MM.1S (cell line): Measurements from ENCODE around the gene TNFRSF9.

Experiments used
- DNase-seq: peaks from one replicate; pipeline ENCODE4 v3.0.0-alpha.2; 2015
- H2AFZ ChIP-seq: fragments of 300-600 bp; sonication (generic); 2 replicates; pipeline ENCODE4 v1.6.0; 2016; ENCODE audit warnings: antibody characterized with exemption, low read length
- H3F3A ChIP-seq: fragments of 300-600 bp; sonication (generic); 2 replicates; pipeline ENCODE4 v1.6.1; 2016; ENCODE audit warnings: mild to moderate bottlenecking, antibody characterized with exemption, low read length, moderate library complexity, mixed read lengths; ENCODE audit not compliant: insufficient read depth
- H3K27ac ChIP-seq: fragments of 300-600 bp; sonication (generic); 2 replicates; pipeline ENCODE4 v1.5.1; 2016; ENCODE audit warnings: mild to moderate bottlenecking, low read length
- H3K27me3 ChIP-seq: fragments of 300-600 bp; sonication (generic); replicated peaks from 2 replicates; pipeline ENCODE4 v1.6.0; 2016; ENCODE audit warnings: low read length; ENCODE audit not compliant: insufficient read depth
- H3K36me3 ChIP-seq: fragments of 300-600 bp; sonication (generic); replicated peaks from 2 replicates; pipeline ENCODE4 v1.6.1; 2016; ENCODE audit warnings: mild to moderate bottlenecking, low read length, mixed read lengths; ENCODE audit not compliant: insufficient read depth
- H3K4me1 ChIP-seq: fragments of 300-600 bp; sonication (generic); 2 replicates; pipeline ENCODE4 v1.6.1; 2016; ENCODE audit warnings: low read length, mixed read lengths
- H3K4me2 ChIP-seq: fragments of 300-600 bp; sonication (generic); 2 replicates; pipeline ENCODE4 v1.6.0; 2016; ENCODE audit warnings: low read depth, low read length
- H3K4me3 ChIP-seq: fragments of 300-600 bp; sonication (generic); 2 replicates; pipeline ENCODE4 v1.5.1; 2016; ENCODE audit warnings: low read length, mixed read lengths
- H3K79me2 ChIP-seq: fragments of 300-600 bp; sonication (generic); 2 replicates; pipeline ENCODE4 v1.6.1; 2016; ENCODE audit warnings: mixed run types, low read length, mixed read lengths
- H3K9ac ChIP-seq: fragments of 300-600 bp; sonication (generic); 2 replicates; pipeline ENCODE4 v1.6.1; 2016; ENCODE audit warnings: low read length, mixed read lengths
- H3K9me2 ChIP-seq: fragments of 300-600 bp; sonication (generic); replicated peaks from 2 replicates; pipeline ENCODE4 v1.6.1; 2016; ENCODE audit warnings: mild to moderate bottlenecking, low read length, mixed read lengths; ENCODE audit not compliant: insufficient read depth
- H3K9me3 ChIP-seq: fragments of 300-600 bp; sonication (generic); replicated peaks from 2 replicates; pipeline ENCODE4 v1.6.1; 2016; ENCODE audit warnings: mild to moderate bottlenecking, low read length, mixed read lengths; ENCODE audit not compliant: insufficient read depth
- H4K20me1 ChIP-seq: fragments of 300-600 bp; sonication (generic); 2 replicates; pipeline ENCODE4 v1.6.1; 2016; ENCODE audit warnings: mild to moderate bottlenecking, low read length, moderate library complexity, mixed read lengths; ENCODE audit not compliant: insufficient read depth
- CTCF ChIP-seq: fragments of 300-600 bp; sonication (generic); IDR thresholded peaks from 2 replicates; pipeline ENCODE4 v1.5.1; 2016; ENCODE audit warnings: antibody characterized with exemption, low read length, mixed read lengths
- EZH2 ChIP-seq: fragments of 300-600 bp; sonication (generic); optimal IDR thresholded peaks from 2 replicates; pipeline ENCODE3; 2017; ENCODE audit warnings: low read depth, mild to moderate bottlenecking, antibody characterized with exemption, low read length, mixed read lengths
- EZH2phosphoT487 ChIP-seq: fragments of 300-600 bp; sonication (generic); IDR thresholded peaks from 2 replicates; pipeline ENCODE4 v1.6.1; 2018; ENCODE audit warnings: antibody characterized with exemption, low read length

The TNFRSF9 gene

GRCh38 chr1:7896994-7897393 lies 43.6 kb downstream of the TNFRSF9 start:
- H3K36me3 ChIP-seq: no peaks in the 10 kb centered on the region
- H2AFZ ChIP-seq: no peak overlapping the region
- H3K9ac ChIP-seq: no peak overlapping the region
- H3F3A ChIP-seq: no peaks in the 10 kb centered on the region
- H3K27ac ChIP-seq: no peak overlapping the region
- H3K79me2 ChIP-seq: no peaks in the 10 kb centered on the region
- peaks cover 7% of the 10 kb centered on the region for H3K27me3 ChIP-seq
- no peak overlapping the region for H3K4me2 ChIP-seq
- H3K4me1 ChIP-seq: 0 out of 2 replicates have a peak, but pooled peaks cover 3% of the 10 kb centered on the region
- no peaks in the 10 kb centered on the region for H4K20me1 ChIP-seq
- no peaks in the 10 kb centered on the region for H3K9me3 ChIP-seq
- no peak overlapping the region for H3K4me3 ChIP-seq
- no peak for DNase-seq
- TF ChIP-seq EZH2: no peak
- no peak for TF ChIP-seq CTCF
- no peak for TF ChIP-seq EZH2phosphoT487
- no peaks in the 10 kb centered on the region for H3K9me2 ChIP-seq

- Histone ChIP-seq H3K4me1 (no peaks in the 10 kb centered on the region), H3K27me3 (peaks cover 17% of the 10 kb centered on the region), H3F3A (no peaks in the 10 kb centered on the region), H4K20me1 (no peaks in the 10 kb centered on the region), H2AFZ (no peak overlapping the region), H3K4me2 (no peak overlapping the region), H3K79me2 (no peaks in the 10 kb centered on the region), H3K4me3 (no peak overlapping the region), H3K9me3 (no peaks in the 10 kb centered on the region), H3K27ac (no peak overlapping the region), H3K9me2 (no peaks in the 10 kb centered on the region), H3K9ac (no peak overlapping the region), H3K36me3 (no peaks in the 10 kb centered on the region)
- TF ChIP-seq EZH2phosphoT487: no peak
- TF ChIP-seq EZH2: no peak
- no peak for TF ChIP-seq CTCF
- no peak for DNase-seq
Measured at GRCh38 chr1:7893529-7894180, 47.0 kb downstream of the TNFRSF9 start.

- no peak overlapping the region for H3K9ac ChIP-seq
- H3K27ac ChIP-seq: no peak overlapping the region
- H3K4me1 ChIP-seq: no peaks in the 10 kb centered on the region
- TF ChIP-seq EZH2 (no peak), CTCF (no peak), EZH2phosphoT487 (no peak)
- peaks cover 27% of the 10 kb centered on the region for H3K27me3 ChIP-seq
- H3K9me2 ChIP-seq: no peaks in the 10 kb centered on the region
- no peak for DNase-seq
- H3K79me2 ChIP-seq: no peaks in the 10 kb centered on the region
- no peak overlapping the region for H3K4me2 ChIP-seq
- no peaks in the 10 kb centered on the region for H3K9me3 ChIP-seq
- H4K20me1 ChIP-seq: no peaks in the 10 kb centered on the region
- H3K4me3 ChIP-seq: no peak overlapping the region
- H3K36me3 ChIP-seq: no peaks in the 10 kb centered on the region
- H3F3A ChIP-seq: no peaks in the 10 kb centered on the region
- H2AFZ ChIP-seq: no peak overlapping the region
Measured at GRCh38 chr1:7891804-7892203, 48.8 kb downstream of the TNFRSF9 start.
